CD14-positive monocyte (primary cell): ENCODE data around the gene ZNF778. TPM values are rescaled to one million over a fixed set of nuclear protein-coding genes. Genes with fewer than 3 reads are reported as not detected.

Source experiments
- DNase-seq, 3 donors: peaks; one replicate each; pipeline ENCODE4 v3.0.0-alpha.2; 2011 to 2022
- H2AFZ ChIP-seq: 2 replicates; pipeline ENCODE4 v1.6.0; 2012; ENCODE audit warnings: mild to moderate bottlenecking, low read depth, low read length, inconsistent platforms; ENCODE audit not compliant: insufficient read depth, poor library complexity, severe bottlenecking
- H3K27ac ChIP-seq, 2 donors: 1 replicate in 1 of 2; 2 replicates in 1 of 2; pipeline ENCODE4 v1.5.1; 2012 to 2013; ENCODE audit warnings: low read length in 2 of 2, control low read depth in 1 of 2, inconsistent platforms in 1 of 2, low read depth in 1 of 2, mild to moderate bottlenecking in 1 of 2
- H3K27me3 ChIP-seq, 2 donors: one replicate each; pipeline versions ENCODE4 v1.6.0 to v1.6.1; 2011 to 2013; ENCODE audit warnings: low read length in 2 of 2; ENCODE audit not compliant: control insufficient read depth in 2 of 2, insufficient read depth in 2 of 2
- H3K36me3 ChIP-seq, 2 donors: replicated peaks in 1 of 2; 1 replicate in 1 of 2; 2 replicates in 1 of 2; pipeline versions ENCODE4 v1.5.1 to v1.6.1; 2012 to 2013; ENCODE audit warnings: low read length in 2 of 2, control low read depth in 1 of 2, inconsistent platforms in 1 of 2, mild to moderate bottlenecking in 1 of 2; ENCODE audit not compliant: insufficient read depth in 2 of 2, control insufficient read depth in 1 of 2
- H3K4me1 ChIP-seq, 2 donors: 1 replicate in 1 of 2; 2 replicates in 1 of 2; pipeline versions ENCODE4 v1.5.1 to v1.6.1; 2012 to 2013; ENCODE audit warnings: low read length in 2 of 2, control low read depth in 1 of 2, inconsistent platforms in 1 of 2, mild to moderate bottlenecking in 1 of 2, moderate library complexity in 1 of 2; ENCODE audit not compliant: insufficient read depth in 2 of 2, control insufficient read depth in 1 of 2
- H3K4me2 ChIP-seq: replicated peaks from 2 replicates; pipeline ENCODE3; 2012; ENCODE audit warnings: low read length, moderate library complexity, mild to moderate bottlenecking; ENCODE audit not compliant: poor library complexity, severe bottlenecking; ENCODE audit errors: extremely low read depth
- H3K4me3 ChIP-seq, 3 experiments: fragments of 200-600 bp in 1 of 3; sonication (generic) in 1 of 3; replicated peaks in 1 of 3; 1 replicate in 2 of 3; 2 replicates in 1 of 3; pipeline ENCODE4 v1.5.1; 2011 to 2013; ENCODE audit warnings: low read length in 3 of 3, mild to moderate bottlenecking in 3 of 3, control low read depth in 2 of 3, low read depth in 2 of 3, inconsistent platforms in 1 of 3, moderate library complexity in 1 of 3
- H3K79me2 ChIP-seq: 2 replicates; pipeline ENCODE4 v1.6.0; 2012; ENCODE audit warnings: mild to moderate bottlenecking, control low read depth, inconsistent platforms, low read length, moderate library complexity; ENCODE audit not compliant: insufficient read depth
- H3K9ac ChIP-seq: 2 replicates; pipeline ENCODE4 v1.6.0; 2017; ENCODE audit warnings: low read length, mild to moderate bottlenecking; ENCODE audit not compliant: insufficient read depth, poor library complexity, severe bottlenecking
- H3K9me3 ChIP-seq, 2 donors: replicated peaks in 1 of 2; 1 replicate in 1 of 2; 2 replicates in 1 of 2; pipeline versions ENCODE4 v1.5.1 to v1.6.1; 2012 to 2013; ENCODE audit warnings: low read length in 2 of 2, control low read depth in 1 of 2; ENCODE audit not compliant: control insufficient read depth in 1 of 2, insufficient read depth in 1 of 2
- H4K20me1 ChIP-seq: 2 replicates; pipeline ENCODE4 v1.6.0; 2012; ENCODE audit warnings: mild to moderate bottlenecking, low read length, control low read depth, moderate library complexity; ENCODE audit not compliant: insufficient read depth
- H3K27ac Mint-ChIP-seq, 7 donors: one replicate each; pipeline ENCODE4 v1.8.0; 2020; ENCODE audit warnings: mild to moderate bottlenecking in 7 of 7, mixed read lengths in 7 of 7, moderate library complexity in 6 of 7, inconsistent platforms in 2 of 7
- H3K27me3 Mint-ChIP-seq, 3 donors: one replicate each; pipeline ENCODE4 v1.8.0; 2021 to 2022; ENCODE audit warnings: low read depth in 3 of 3, mild to moderate bottlenecking in 3 of 3, mixed read lengths in 3 of 3, moderate library complexity in 3 of 3, inconsistent platforms in 1 of 3
- H3K36me3 Mint-ChIP-seq, 2 donors: one replicate each; pipeline ENCODE4 v1.8.0; 2020; ENCODE audit warnings: mixed read lengths in 2 of 2, inconsistent platforms in 1 of 2, mild to moderate bottlenecking in 1 of 2
- H3K4me1 Mint-ChIP-seq: one replicate; pipeline ENCODE4 v1.8.0; 2020; ENCODE audit warnings: mild to moderate bottlenecking, mixed read lengths
- H3K4me3 Mint-ChIP-seq, 2 donors: one replicate each; pipeline ENCODE4 v1.8.0; 2020; ENCODE audit warnings: mild to moderate bottlenecking in 2 of 2, mixed read lengths in 2 of 2, moderate library complexity in 1 of 2
- H3K9me3 Mint-ChIP-seq, 7 donors: one replicate each; pipeline ENCODE4 v1.8.0; 2020 to 2022; ENCODE audit warnings: mixed read lengths in 7 of 7, mild to moderate bottlenecking in 6 of 7, moderate library complexity in 6 of 7, inconsistent platforms in 2 of 7
- WGBS: methylation state at CpG from one replicate; pipeline ENCODE4 v1.1.5; 2013; ENCODE audit warnings: missing lambda C conversion rate; ENCODE audit not compliant: insufficient coverage; 5-methylcytosine and 5-hydroxymethylcytosine counted together
- intact Hi-C, 2 donors: fragments of 100-400 bp; cut with micrococcal nuclease; formaldehyde crosslinking; loops; one replicate each; pipeline versions ENCODE4 v1.15.0 to v1.15.1; 2023
- polyA plus RNA-seq, 3 donors: library from polyadenylated mRNA; depleted of rRNA in 1 of 3; unstranded in 2 of 3; stranded (reverse) in 1 of 3; fragments of 300-500 nt in 2 of 3; fragments of >200 nt in 1 of 3; fragmentation: Illumina TruSeq in 2 of 3; gene quantifications; 1 replicate in 2 of 3; 2 replicates in 1 of 3; pipeline ENCODE4 v1.2.3, GENCODE V29; 2012 to 2021
- TF ChIP-seq, protein P1 (sequence below): fragments of 200-600 bp; IDR thresholded peaks from one replicate; pipeline ENCODE4 v1.8.0; 2022; ENCODE audit warnings: antibody characterized with exemption, mild to moderate bottlenecking

Gene ZNF778
- polyA plus RNA-seq, 3 donors, result 0.51 to 9.0 (median 0.60) TPM

DNA sequence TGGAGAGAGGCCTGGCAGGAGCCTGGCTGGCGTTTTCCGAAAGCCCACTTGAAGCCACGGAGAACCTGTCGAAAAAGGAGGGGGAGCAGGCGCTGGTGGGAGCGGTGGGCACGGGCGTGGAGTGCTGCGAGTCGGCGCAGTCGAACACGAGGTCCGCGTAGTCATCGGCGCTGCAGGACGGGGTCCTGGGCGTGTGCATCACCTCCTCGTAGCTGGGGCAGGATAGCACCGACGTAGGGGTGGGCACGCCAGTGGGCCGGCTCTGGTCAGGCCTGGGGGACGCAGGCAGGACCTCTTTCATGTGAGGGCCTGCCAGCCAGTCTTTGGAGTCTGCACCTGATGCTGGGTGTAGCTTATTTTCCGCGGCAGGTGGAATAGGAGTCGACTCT is 63.7 kb downstream of the ZNF778 start:
- H3K9me3 ChIP-seq, result no peaks in the 10 kb centered on the region
- Mint-ChIP-seq H3K36me3 (peaks cover 15 to 25% of the 10 kb centered on the region in 2 donors), H3K27me3 (no peaks in the 10 kb centered on the region), H3K4me3 (no peak overlapping the region), H3K4me1 (no peaks in the 10 kb centered on the region), H3K27ac (peak overlapping the region in 1 of 7 donors; percentile 72), H3K9me3 (no peaks in the 10 kb centered on the region)
- H3K79me2 ChIP-seq, result peaks cover 3% of the 10 kb centered on the region
- no peaks in the 10 kb centered on the region for H3K27me3 ChIP-seq
- TF ChIP-seq, protein P1, sequence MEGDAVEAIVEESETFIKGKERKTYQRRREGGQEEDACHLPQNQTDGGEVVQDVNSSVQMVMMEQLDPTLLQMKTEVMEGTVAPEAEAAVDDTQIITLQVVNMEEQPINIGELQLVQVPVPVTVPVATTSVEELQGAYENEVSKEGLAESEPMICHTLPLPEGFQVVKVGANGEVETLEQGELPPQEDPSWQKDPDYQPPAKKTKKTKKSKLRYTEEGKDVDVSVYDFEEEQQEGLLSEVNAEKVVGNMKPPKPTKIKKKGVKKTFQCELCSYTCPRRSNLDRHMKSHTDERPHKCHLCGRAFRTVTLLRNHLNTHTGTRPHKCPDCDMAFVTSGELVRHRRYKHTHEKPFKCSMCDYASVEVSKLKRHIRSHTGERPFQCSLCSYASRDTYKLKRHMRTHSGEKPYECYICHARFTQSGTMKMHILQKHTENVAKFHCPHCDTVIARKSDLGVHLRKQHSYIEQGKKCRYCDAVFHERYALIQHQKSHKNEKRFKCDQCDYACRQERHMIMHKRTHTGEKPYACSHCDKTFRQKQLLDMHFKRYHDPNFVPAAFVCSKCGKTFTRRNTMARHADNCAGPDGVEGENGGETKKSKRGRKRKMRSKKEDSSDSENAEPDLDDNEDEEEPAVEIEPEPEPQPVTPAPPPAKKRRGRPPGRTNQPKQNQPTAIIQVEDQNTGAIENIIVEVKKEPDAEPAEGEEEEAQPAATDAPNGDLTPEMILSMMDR, result no peak
- DNase-seq, result no peak
- no peak overlapping the region for H3K27ac ChIP-seq
- no peak overlapping the region for H3K4me2 ChIP-seq
- 98% methylated on average over 28 of the region's 28 CpGs for WGBS
- H2AFZ ChIP-seq, result no peak overlapping the region
- H3K4me1 ChIP-seq, result no peaks in the 10 kb centered on the region
- intact Hi-C loops, result no loop called here
- H3K4me3 ChIP-seq, result no peak overlapping the region
- peaks cover 80 to 93% of the 10 kb centered on the region in 2 donors for H3K36me3 ChIP-seq
- H3K9ac ChIP-seq, result no peak overlapping the region
- H4K20me1 ChIP-seq, result peaks cover 48% of the 10 kb centered on the region

DNA sequence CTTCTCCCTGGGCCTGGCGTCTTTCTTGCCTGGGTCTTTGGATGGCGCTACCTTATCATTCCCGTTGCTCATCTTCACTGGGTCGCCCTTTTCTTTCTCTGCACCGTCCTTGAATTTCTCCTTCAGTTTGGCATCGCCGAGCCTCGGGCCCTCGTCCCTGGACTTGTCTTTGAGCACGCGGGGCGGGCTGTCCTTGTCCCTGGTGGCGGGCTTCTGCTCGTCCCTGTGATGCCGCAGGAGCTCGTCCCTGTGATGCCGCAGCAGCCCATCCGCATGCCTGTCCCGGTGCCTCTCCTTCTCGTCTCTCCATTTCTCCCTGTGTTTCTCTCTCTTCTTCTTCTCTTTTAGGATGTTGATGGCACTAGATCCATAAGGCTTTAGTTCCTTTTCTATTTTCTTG is 64.3 kb downstream of the ZNF778 start:
- Histone ChIP-seq H4K20me1 (peaks cover 49% of the 10 kb centered on the region), H3K4me2 (no peak overlapping the region), H3K9me3 (no peaks in the 10 kb centered on the region), H2AFZ (no peak overlapping the region), H3K27me3 (no peaks in the 10 kb centered on the region), H3K4me1 (no peaks in the 10 kb centered on the region), H3K27ac (no peak overlapping the region), H3K9ac (no peak overlapping the region), H3K4me3 (no peak overlapping the region), H3K79me2 (peaks cover 3% of the 10 kb centered on the region), H3K36me3 (peaks cover 84 to 94% of the 10 kb centered on the region in 2 donors)
- no peaks in the 10 kb centered on the region for H3K27me3 Mint-ChIP-seq
- TF ChIP-seq, protein P1, result no peak
- H3K4me1 Mint-ChIP-seq, result no peaks in the 10 kb centered on the region
- no peaks in the 10 kb centered on the region for H3K9me3 Mint-ChIP-seq
- peaks cover 17 to 23% of the 10 kb centered on the region in 2 donors for H3K36me3 Mint-ChIP-seq
- no peak for DNase-seq
- 99% methylated on average over 15 of the region's 20 CpGs for WGBS
- intact Hi-C loops, result no loop called here
- no peak overlapping the region for H3K27ac Mint-ChIP-seq
- H3K4me3 Mint-ChIP-seq, result no peak overlapping the region
